ENCODE results near the gene GET4.

GRCh38 chr7:840001-840600, 36.3 kb upstream of the GET4 start:
- TF ChIP-seq MXI1 (IDR thresholded peaks at IDR 0.05; ENCODE audit: borderline replicate concordance, low read depth, low read length): no peak
- no peak for TF ChIP-seq CTCF (conservative IDR thresholded peaks at IDR 0.05; ENCODE audit: low read depth, low read length)
- no peak for TF ChIP-seq MAFK (IDR thresholded peaks at IDR 0.05; ENCODE audit: low read depth, low read length)
- TF ChIP-seq USF2 (IDR thresholded peaks at IDR 0.05; ENCODE audit: low read depth, low read length): no peak
- no peak for TF ChIP-seq POLR2A (IDR thresholded peaks at IDR 0.05; ENCODE audit: low read depth, low read length)
- TF ChIP-seq CEBPB (IDR thresholded peaks at IDR 0.05; ENCODE audit: low read depth, low read length): no peak
- no peak for TF ChIP-seq RAD21 (IDR thresholded peaks at IDR 0.05; ENCODE audit: low read length)

All from IMR-90 (cell line).